GM23248 (cell line): ENCODE data around the gene CRIP1. TPM values are rescaled to one million over a fixed set of nuclear protein-coding genes. Genes with fewer than 3 reads are reported as not detected.
A peak's percentile ranks its signal among the peaks of the same experiment; 100 is the strongest.

Source experiments
- DNase-seq: peaks from one replicate; pipeline ENCODE4 v3.0.0-alpha.2; 2015
- H2AFZ ChIP-seq: fragments of 200-600 bp; sonication (generic); 2 replicates; pipeline ENCODE4 v1.6.1; 2016; ENCODE audit warnings: antibody characterized with exemption
- H3F3A ChIP-seq: fragments of 200-600 bp; sonication (generic); 2 replicates; pipeline ENCODE4 v1.6.1; 2016; ENCODE audit warnings: mild to moderate bottlenecking, antibody characterized with exemption, mixed run types; ENCODE audit not compliant: insufficient read depth
- H3K27ac ChIP-seq: fragments of 200-600 bp; sonication (generic); 2 replicates; pipeline ENCODE4 v1.5.1; 2016; ENCODE audit warnings: mild to moderate bottlenecking
- H3K27me3 ChIP-seq: fragments of 200-600 bp; sonication (generic); replicated peaks from 2 replicates; pipeline ENCODE4 v1.6.1; 2016; ENCODE audit warnings: mild to moderate bottlenecking; ENCODE audit not compliant: insufficient read depth
- H3K36me3 ChIP-seq: fragments of 200-600 bp; sonication (generic); 2 replicates; pipeline ENCODE4 v1.6.1; 2016; ENCODE audit warnings: low read depth, mild to moderate bottlenecking
- H3K4me1 ChIP-seq: fragments of 200-600 bp; sonication (generic); 2 replicates; pipeline ENCODE4 v1.6.1; 2016; ENCODE audit warnings: mild to moderate bottlenecking; ENCODE audit not compliant: insufficient read depth
- H3K4me2 ChIP-seq: fragments of 200-600 bp; sonication (generic); one replicate; pipeline ENCODE4 v1.6.1; 2016; ENCODE audit warnings: mild to moderate bottlenecking; ENCODE audit not compliant: unreplicated experiment
- H3K4me3 ChIP-seq: fragments of 200-600 bp; sonication (generic); 2 replicates; pipeline ENCODE4 v1.5.1; 2016; ENCODE audit warnings: mild to moderate bottlenecking
- H3K79me2 ChIP-seq: fragments of 200-600 bp; sonication (generic); 2 replicates; pipeline ENCODE4 v1.6.1; 2016; ENCODE audit warnings: mild to moderate bottlenecking; ENCODE audit not compliant: insufficient read depth
- H3K9ac ChIP-seq: fragments of 200-600 bp; sonication (generic); 2 replicates; pipeline ENCODE4 v1.6.1; 2016; ENCODE audit warnings: mild to moderate bottlenecking
- H3K9me2 ChIP-seq: fragments of 200-600 bp; sonication (generic); 2 replicates; pipeline ENCODE4 v1.6.1; 2016; ENCODE audit warnings: mixed run types, mild to moderate bottlenecking, moderate library complexity; ENCODE audit not compliant: insufficient read depth
- H3K9me3 ChIP-seq: fragments of 200-600 bp; sonication (generic); one replicate; pipeline ENCODE4 v1.6.1; 2017; ENCODE audit warnings: low read depth
- H4K20me1 ChIP-seq: fragments of 200-600 bp; sonication (generic); 2 replicates; pipeline ENCODE4 v1.6.0; 2016; ENCODE audit not compliant: insufficient read depth
- EZH2 ChIP-seq: fragments of 200-600 bp; sonication (generic); IDR thresholded peaks from 2 replicates; pipeline ENCODE4 v1.6.1; 2018; ENCODE audit warnings: antibody characterized with exemption, mild to moderate bottlenecking; ENCODE audit not compliant: insufficient read depth, poor library complexity, severe bottlenecking
- EZH2phosphoT487 ChIP-seq: fragments of 200-600 bp; sonication (generic); IDR thresholded peaks from 2 replicates; pipeline ENCODE4 v1.6.1; 2018; ENCODE audit warnings: antibody characterized with exemption, moderate library complexity, mild to moderate bottlenecking, low read depth; ENCODE audit not compliant: insufficient read depth
- WGBS, 2 experiments: methylation state at CpG; one replicate each; pipeline ENCODE4 v1.1.6; 2015 to 2017; ENCODE audit warnings: low lambda C conversion rate in 2 of 2, low coverage in 1 of 2; ENCODE audit errors: missing lambda C conversion rate in 2 of 2; 5-methylcytosine and 5-hydroxymethylcytosine counted together
- in situ Hi-C: fragments of 300-500 bp; cut with MboI; formaldehyde crosslinking; loops from 2 replicates; pipeline ENCODE4 v1.15.0; 2020
- polyA plus RNA-seq: library from polyadenylated mRNA; unstranded; fragments of >200 nt; fragmentation: Nextera tagmentation; extraction: Ambion mirVana; gene quantifications from 2 replicates; pipeline ENCODE4 v1.2.1, GENCODE V29; 2016
- total RNA-seq: library from RNA; depleted of rRNA; stranded (reverse); fragments of >200 nt; shearing (Covaris generic); gene quantifications from 2 replicates; pipeline ENCODE4 v1.2.3, GENCODE V29; 2014

Gene CRIP1
- total and polyA plus RNA-seq, 2 experiments from 2014 or later, result 12.3 to 32.7 TPM

DNA sequence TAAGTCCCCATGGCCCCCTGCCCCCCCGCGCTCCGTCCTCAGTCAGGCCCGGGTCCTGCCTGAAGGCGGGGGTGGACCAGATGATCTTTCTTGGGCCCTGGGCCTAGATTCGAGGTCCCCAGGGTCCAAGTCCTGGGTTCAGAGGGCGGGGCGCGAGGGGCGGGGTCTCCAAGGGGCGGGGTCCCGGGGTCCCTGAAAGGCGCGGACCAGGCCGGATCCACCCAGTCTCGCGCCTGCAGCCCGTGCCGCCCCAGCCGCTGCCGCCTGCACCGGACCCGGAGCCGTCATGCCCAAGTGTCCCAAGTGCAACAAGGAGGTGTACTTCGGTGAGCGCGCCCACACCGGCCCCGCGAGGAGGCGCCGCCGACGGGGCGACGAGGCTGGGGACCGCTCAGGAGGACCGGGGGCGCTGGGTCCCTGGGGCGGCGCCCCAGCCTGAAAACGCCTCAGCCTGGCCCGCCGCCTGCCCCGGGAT is 325 bp downstream of the CRIP1 start:
- in situ Hi-C loops, result no loop called here
- Histone ChIP-seq H3K27ac (no peak overlapping the region), H3K4me2 (peak overlapping the region; percentile 8)

DNA sequence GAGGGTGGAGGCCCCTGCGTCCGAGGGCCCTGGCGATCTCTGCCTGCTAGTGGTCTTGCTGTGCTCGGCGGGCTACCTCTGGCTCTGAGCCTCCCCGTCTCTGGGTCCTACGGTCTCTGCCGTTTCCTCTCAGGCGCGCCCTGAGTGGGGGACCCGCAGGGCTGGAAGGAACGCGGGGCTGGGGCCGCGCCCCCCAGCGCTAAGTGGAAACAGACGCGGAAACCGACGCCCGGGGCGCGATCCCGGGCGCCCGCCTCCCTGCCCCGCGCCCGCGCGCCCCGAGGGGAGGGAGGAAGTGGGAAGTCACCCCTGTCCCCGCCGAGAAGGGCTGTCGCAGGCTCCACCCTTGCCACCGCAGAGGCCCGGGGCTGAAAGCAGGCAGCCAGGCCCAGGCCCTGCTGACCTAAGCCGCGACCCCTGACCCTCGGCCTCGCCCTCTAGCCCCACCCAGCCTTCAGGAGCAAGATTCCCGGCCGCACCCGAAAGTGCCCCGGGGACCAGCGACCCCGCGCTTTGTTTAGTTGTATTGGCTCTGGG is 831 bp downstream of the CRIP1 start:
- in situ Hi-C loops, result no loop called here
- peak overlapping the region; percentile 23 for H3K4me3 ChIP-seq

More for the DNA sequence above, 325 bp downstream of the CRIP1 start:
- Histone ChIP-seq H3K9me3 (no peaks in the 10 kb centered on the region), H3K4me3 (peak overlapping the region; percentile 23), H3K9ac (peak overlapping the region; percentile 39), H3K79me2 (no peaks in the 10 kb centered on the region), H3K36me3 (no peaks in the 10 kb centered on the region), H3K27me3 (peaks cover 17% of the 10 kb centered on the region), H3F3A (no peaks in the 10 kb centered on the region), H4K20me1 (no peaks in the 10 kb centered on the region), H2AFZ (0 out of 2 replicates have a peak overlapping the region, but pooled peaks have one; percentile 23), H3K4me1 (peaks cover 18% of the 10 kb centered on the region), H3K9me2 (no peaks in the 10 kb centered on the region)
- 1 to 3% methylated on average over 27 to 29 of the region's 45 CpGs for WGBS, 2 experiments
- DNase-seq, result no peak
- TF ChIP-seq EZH2 (peak; percentile 76), EZH2phosphoT487 (no peak)

DNA sequence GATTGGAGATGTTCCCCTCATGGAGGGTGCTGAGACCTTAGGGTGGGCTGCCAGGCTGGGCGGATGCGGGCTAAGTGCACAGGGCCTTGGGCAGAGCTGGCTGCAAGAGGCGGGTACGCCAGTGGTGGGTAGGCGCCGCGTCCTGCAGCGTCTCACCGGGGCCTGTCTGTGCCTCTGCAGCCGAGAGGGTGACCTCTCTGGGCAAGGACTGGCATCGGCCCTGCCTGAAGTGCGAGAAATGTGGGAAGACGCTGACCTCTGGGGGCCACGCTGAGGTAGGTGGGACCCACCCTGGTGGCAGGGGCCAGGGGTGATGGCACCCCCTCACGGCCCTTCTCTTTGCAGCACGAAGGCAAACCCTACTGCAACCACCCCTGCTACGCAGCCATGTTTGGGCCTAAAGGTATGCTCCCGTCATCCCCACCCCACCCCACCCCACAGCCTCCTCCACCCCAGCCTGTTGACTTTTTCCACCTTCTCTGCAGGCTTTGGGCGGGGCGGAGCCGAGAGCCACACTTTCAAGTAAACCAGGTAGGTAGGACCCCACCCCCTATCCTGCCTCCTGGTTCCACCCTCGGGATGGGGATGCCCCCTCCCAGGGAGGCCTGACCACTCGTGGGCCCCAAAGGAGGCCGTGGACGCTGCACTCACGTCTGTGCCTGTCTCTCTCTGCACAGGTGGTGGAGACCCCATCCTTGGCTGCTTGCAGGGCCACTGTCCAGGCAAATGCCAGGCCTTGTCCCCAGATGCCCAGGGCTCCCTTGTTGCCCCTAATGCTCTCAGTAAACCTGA is 1.5 kb downstream of the CRIP1 start:
- Histone ChIP-seq H3K4me1 (peaks cover 11% of the 10 kb centered on the region; the same call in 1 of the 2 replicates), H3K4me3 (no peak overlapping the region), H3K27me3 (peaks cover 17% of the 10 kb centered on the region), H3K9me3 (no peaks in the 10 kb centered on the region), H4K20me1 (no peaks in the 10 kb centered on the region), H2AFZ (no peak overlapping the region), H3K36me3 (no peaks in the 10 kb centered on the region), H3K9ac (peak overlapping the region; percentile 39), H3F3A (no peaks in the 10 kb centered on the region), H3K9me2 (no peaks in the 10 kb centered on the region), H3K79me2 (no peaks in the 10 kb centered on the region), H3K27ac (no peak overlapping the region), H3K4me2 (no peak overlapping the region)
- DNase-seq, result no peak
- WGBS, 2 experiments, result 40 to 43% methylated on average over 20 to 26 of the region's 26 CpGs
- in situ Hi-C loops, result no loop called here
- TF ChIP-seq EZH2, result no peak
- TF ChIP-seq EZH2phosphoT487, result no peak

More for the DNA sequence above, 831 bp downstream of the CRIP1 start:
- 4% methylated on average over 19 to 27 of the region's 48 CpGs for WGBS, 2 experiments
- Histone ChIP-seq H3K27me3 (peaks cover 17% of the 10 kb centered on the region), H3K4me2 (peak overlapping the region; percentile 8), H3K36me3 (no peaks in the 10 kb centered on the region), H3K27ac (no peak overlapping the region), H3K9me3 (no peaks in the 10 kb centered on the region), H4K20me1 (no peaks in the 10 kb centered on the region), H3K9me2 (no peaks in the 10 kb centered on the region), H3K79me2 (no peaks in the 10 kb centered on the region), H3K9ac (peak overlapping the region; percentile 39), H3F3A (no peaks in the 10 kb centered on the region), H3K4me1 (peaks cover 13% of the 10 kb centered on the region), H2AFZ (0 out of 2 replicates have a peak overlapping the region, but pooled peaks have one; percentile 23)
- TF ChIP-seq EZH2 (no peak), EZH2phosphoT487 (no peak)
- no peak for DNase-seq

DNA sequence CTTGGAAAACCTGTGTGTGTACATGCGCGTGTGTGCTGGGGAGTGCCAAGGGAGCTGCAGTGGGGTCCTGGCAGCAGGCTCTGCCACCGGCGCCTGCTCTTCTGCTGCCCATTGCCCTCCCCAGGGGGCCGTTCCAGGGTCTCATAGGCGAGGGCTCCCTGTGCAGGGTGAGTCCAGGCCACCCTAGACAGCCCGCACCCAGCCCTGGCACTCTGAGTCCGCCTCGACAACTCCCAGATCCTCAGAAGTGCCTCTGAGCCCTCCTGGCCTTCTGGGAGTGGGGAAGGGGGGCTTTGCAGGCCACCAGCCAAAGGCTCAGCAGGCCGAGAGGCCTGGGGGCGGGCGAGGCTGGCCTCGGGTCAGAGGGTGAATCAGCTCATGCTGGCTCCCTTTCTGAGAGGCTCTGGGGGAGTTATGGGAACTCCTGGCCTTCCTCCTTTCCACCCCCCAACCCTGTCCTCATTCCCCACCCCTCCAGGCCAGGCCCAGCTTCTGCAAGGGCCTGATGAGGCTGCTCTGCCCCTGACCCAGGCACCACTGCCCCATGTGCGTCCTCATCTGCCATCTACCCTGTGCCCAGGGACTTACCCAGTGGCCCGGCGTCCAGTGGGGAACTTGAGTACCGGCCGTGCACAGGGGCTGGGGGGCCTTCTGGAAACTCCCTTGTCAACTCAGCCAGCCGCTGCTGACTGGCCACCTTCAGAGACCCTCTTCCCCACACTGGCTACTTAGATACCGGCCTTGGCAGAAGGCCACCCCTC is 2.3 kb downstream of the CRIP1 start:
- H3K79me2 ChIP-seq, result no peaks in the 10 kb centered on the region
- no peaks in the 10 kb centered on the region for H3K9me2 ChIP-seq
- H3K9ac ChIP-seq, result peak overlapping the region; percentile 95; the same call in 1 of the 2 replicates
- no peaks in the 10 kb centered on the region for H3K36me3 ChIP-seq
- H3K27ac ChIP-seq, result no peak overlapping the region
- H4K20me1 ChIP-seq, result no peaks in the 10 kb centered on the region
- no peaks in the 10 kb centered on the region for H3K9me3 ChIP-seq
- TF ChIP-seq EZH2, result no peak
- TF ChIP-seq EZH2phosphoT487, result no peak
- peaks cover 17% of the 10 kb centered on the region for H3K27me3 ChIP-seq
- H3K4me3 ChIP-seq, result peak overlapping the region; percentile 77; the same call in 1 of the 2 replicates
- in situ Hi-C loops, result no loop called here
- H2AFZ ChIP-seq, result no peak overlapping the region
- DNase-seq, result no peak
- WGBS, 2 experiments, result 37 to 39% methylated on average over 17 to 20 of the region's 20 CpGs
- H3K4me2 ChIP-seq, result no peak overlapping the region
- peaks cover 11% of the 10 kb centered on the region; the same call in 1 of the 2 replicates for H3K4me1 ChIP-seq
- no peaks in the 10 kb centered on the region for H3F3A ChIP-seq
